Measurements from ENCODE around the gene CDKL4.

DNA sequence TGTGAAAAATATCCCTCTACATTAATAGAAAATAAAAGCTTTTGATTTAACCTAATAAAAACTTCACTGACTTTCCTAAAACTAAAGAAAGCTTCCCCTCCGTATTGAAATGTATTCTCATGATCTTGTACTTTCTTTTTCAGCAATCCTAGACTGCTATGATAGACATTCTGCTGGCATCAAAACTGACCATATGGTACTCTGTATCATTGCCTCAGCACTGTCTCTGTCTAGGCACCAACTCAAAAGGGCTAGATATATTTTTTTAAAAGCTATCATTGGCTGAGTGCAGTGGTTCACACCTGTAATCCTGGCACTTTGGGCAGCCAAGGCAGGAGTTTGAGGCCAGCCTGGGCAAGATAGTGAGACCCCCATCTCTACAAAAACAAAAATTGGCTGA, 32.9 kb downstream of the CDKL4 start:
- no peak for TF ChIP-seq POLR2AphosphoS5 (IDR thresholded peaks at IDR 0.05; ENCODE audit: borderline replicate concordance, low read depth, low read length)
- TF ChIP-seq EZH2 (IDR thresholded peaks at IDR 0.05) = no peak
